ENCODE results near the gene FAM3C.
"Not testable (repeated sequence)": the region's sequence is repeated elsewhere in the genome, so short reads cannot be mapped to it uniquely, and the experiment has no call there.

The FAM3C gene

GRCh38 chr7:121395961-121396757 is at the start of gene FAM3C:
FAM3C (minus strand) TSS chr7:121396308; CDS start chr7:121382969, 13,339 bp downstream.
- Histone ChIP-seq H3K4me1 (peaks cover 8% of the 10 kb centered on the region), H3K9me3 (no peaks in the 10 kb centered on the region), H3K27me3 (ENCODE audit: low read depth) (no peaks in the 10 kb centered on the region), H3K4me3 (peak within 1 kb of the TSS; percentile 66), H3K36me3 (replicated peaks) (peaks cover 6% of the 10 kb centered on the region; the same call in 1 of the 2 replicates)
- peak; percentile 84 to 90 for DNase-seq (ENCODE audit: low spot score in 2 of 2)
- in situ Hi-C loops (cut with MboI; ENCODE audit: low sequenced_read_pairs): no loop called here

- no peak for DNase-seq (ENCODE audit: low spot score in 2 of 2)
- Histone ChIP-seq H3K4me3 (no peak overlapping the region), H3K9me3 (peaks cover 3% of the 10 kb centered on the region; the same call in 1 of the 2 replicates), H3K4me1 (peaks cover 9% of the 10 kb centered on the region), H3K36me3 (replicated peaks) (no peaks in the 10 kb centered on the region), H3K27me3 (ENCODE audit: low read depth) (no peaks in the 10 kb centered on the region)
- in situ Hi-C loops (cut with MboI; ENCODE audit: low sequenced_read_pairs): no loop called here
These were observed 46.7 kb upstream of the FAM3C start for GRCh38 chr7:121442845-121443244.

GRCh38 chr7:121440857-121441503 is 44.9 kb upstream of the FAM3C start:
- DNase-seq (ENCODE audit: low spot score in 2 of 2): no peak

GRCh38 chr7:121438043-121438955 is 42.2 kb upstream of the FAM3C start:
- H3K4me3 ChIP-seq; H3K9me3 ChIP-seq; in situ Hi-C loops (cut with MboI; ENCODE audit: low sequenced_read_pairs); H3K36me3 ChIP-seq (replicated peaks); H3K27me3 ChIP-seq (ENCODE audit: low read depth): not testable (repeated sequence)
- peak; percentile 50 to 95 for DNase-seq (ENCODE audit: low spot score in 2 of 2)
- peaks cover 10% of the 10 kb centered on the region for H3K4me1 ChIP-seq

More at GRCh38 chr7:121440857-121441503, 44.9 kb upstream of the FAM3C start:
- H3K9me3 ChIP-seq: peaks cover 3% of the 10 kb centered on the region; the same call in 1 of the 2 replicates
- H3K27me3 ChIP-seq (ENCODE audit: low read depth): no peaks in the 10 kb centered on the region
- no peaks in the 10 kb centered on the region for H3K36me3 ChIP-seq (replicated peaks)
- peaks cover 10% of the 10 kb centered on the region for H3K4me1 ChIP-seq
- in situ Hi-C loops (cut with MboI; ENCODE audit: low sequenced_read_pairs): no loop called here
- no peak overlapping the region for H3K4me3 ChIP-seq

- no peak overlapping the region for H3K4me3 ChIP-seq
- no peak for DNase-seq (ENCODE audit: low spot score in 2 of 2)
- peaks cover 10% of the 10 kb centered on the region for H3K4me1 ChIP-seq
- in situ Hi-C loops (cut with MboI; ENCODE audit: low sequenced_read_pairs): no loop called here
- peaks cover 3% of the 10 kb centered on the region; the same call in 1 of the 2 replicates for H3K9me3 ChIP-seq
- no peaks in the 10 kb centered on the region for H3K27me3 ChIP-seq (ENCODE audit: low read depth)
- H3K36me3 ChIP-seq (replicated peaks): no peaks in the 10 kb centered on the region
These were observed 41.4 kb upstream of the FAM3C start for GRCh38 chr7:121437470-121437869.

- no peaks in the 10 kb centered on the region for H3K27me3 ChIP-seq (ENCODE audit: low read depth)
- H3K9me3 ChIP-seq: peaks cover 3% of the 10 kb centered on the region; the same call in 1 of the 2 replicates
- in situ Hi-C loops (cut with MboI; ENCODE audit: low sequenced_read_pairs): no loop called here
- peak in 1 of 2 experiments; percentile 11 for DNase-seq (ENCODE audit: low spot score in 2 of 2)
- H3K4me3 ChIP-seq: no peak overlapping the region
- no peaks in the 10 kb centered on the region for H3K36me3 ChIP-seq (replicated peaks)
- H3K4me1 ChIP-seq: peaks cover 10% of the 10 kb centered on the region
These were observed 40.6 kb upstream of the FAM3C start for GRCh38 chr7:121436688-121437087.

- H3K4me3 ChIP-seq: no peak overlapping the region
- no peaks in the 10 kb centered on the region for H3K27me3 ChIP-seq (ENCODE audit: low read depth)
- no peaks in the 10 kb centered on the region for H3K36me3 ChIP-seq (replicated peaks)
- in situ Hi-C loops (cut with MboI; ENCODE audit: low sequenced_read_pairs): no loop called here
- DNase-seq (ENCODE audit: low spot score in 2 of 2): no peak
- peaks cover 3% of the 10 kb centered on the region; the same call in 1 of the 2 replicates for H3K9me3 ChIP-seq
- peaks cover 10% of the 10 kb centered on the region for H3K4me1 ChIP-seq
These were observed 40.0 kb upstream of the FAM3C start for GRCh38 chr7:121436136-121436535.

GRCh38 chr7:121433775-121434174 is 37.7 kb upstream of the FAM3C start:
- H3K4me1 ChIP-seq: peaks cover 9% of the 10 kb centered on the region
- no peaks in the 10 kb centered on the region for H3K36me3 ChIP-seq (replicated peaks)
- no peak overlapping the region for H3K4me3 ChIP-seq
- no peaks in the 10 kb centered on the region for H3K27me3 ChIP-seq (ENCODE audit: low read depth)
- in situ Hi-C loops (cut with MboI; ENCODE audit: low sequenced_read_pairs): no loop called here
- DNase-seq (ENCODE audit: low spot score in 2 of 2): no peak
- no peaks in the 10 kb centered on the region for H3K9me3 ChIP-seq

GRCh38 chr7:121432486-121432885 is 36.4 kb upstream of the FAM3C start:
- H3K27me3 ChIP-seq (ENCODE audit: low read depth); DNase-seq (ENCODE audit: low spot score in 2 of 2); H3K4me1 ChIP-seq; H3K4me3 ChIP-seq; H3K9me3 ChIP-seq; in situ Hi-C loops (cut with MboI; ENCODE audit: low sequenced_read_pairs); H3K36me3 ChIP-seq (replicated peaks): not testable (repeated sequence)

- no peak for DNase-seq (ENCODE audit: low spot score in 2 of 2)
- no peak overlapping the region for H3K4me3 ChIP-seq
- H3K4me1 ChIP-seq: no peaks in the 10 kb centered on the region
- H3K9me3 ChIP-seq: no peaks in the 10 kb centered on the region
- in situ Hi-C loops (cut with MboI; ENCODE audit: low sequenced_read_pairs): no loop called here
- no peaks in the 10 kb centered on the region for H3K27me3 ChIP-seq (ENCODE audit: low read depth)
- no peaks in the 10 kb centered on the region for H3K36me3 ChIP-seq (replicated peaks)
These were observed 35.9 kb upstream of the FAM3C start for GRCh38 chr7:121431996-121432395.

- no peak for DNase-seq (ENCODE audit: low spot score in 2 of 2)
- Histone ChIP-seq H3K9me3 (no peaks in the 10 kb centered on the region), H3K27me3 (ENCODE audit: low read depth) (no peaks in the 10 kb centered on the region), H3K4me1 (no peaks in the 10 kb centered on the region), H3K4me3 (no peak overlapping the region), H3K36me3 (replicated peaks) (no peaks in the 10 kb centered on the region)
- in situ Hi-C loops (cut with MboI; ENCODE audit: low sequenced_read_pairs): no loop called here
These were observed 35.4 kb upstream of the FAM3C start for GRCh38 chr7:121431389-121431995.

- DNase-seq (ENCODE audit: low spot score in 2 of 2): no peak
- H3K36me3 ChIP-seq (replicated peaks): no peaks in the 10 kb centered on the region
- H3K4me1 ChIP-seq: no peaks in the 10 kb centered on the region
- no peaks in the 10 kb centered on the region for H3K9me3 ChIP-seq
- no peaks in the 10 kb centered on the region for H3K27me3 ChIP-seq (ENCODE audit: low read depth)
- in situ Hi-C loops (cut with MboI; ENCODE audit: low sequenced_read_pairs): no loop called here
- no peak overlapping the region for H3K4me3 ChIP-seq
These were observed 34.5 kb upstream of the FAM3C start for GRCh38 chr7:121430558-121430957.

GRCh38 chr7:121429798-121430197 is 33.7 kb upstream of the FAM3C start:
- in situ Hi-C loops (cut with MboI; ENCODE audit: low sequenced_read_pairs): no loop called here
- Histone ChIP-seq H3K9me3 (no peaks in the 10 kb centered on the region), H3K4me3 (no peak overlapping the region), H3K36me3 (replicated peaks) (no peaks in the 10 kb centered on the region), H3K4me1 (no peaks in the 10 kb centered on the region), H3K27me3 (ENCODE audit: low read depth) (no peaks in the 10 kb centered on the region)
- DNase-seq (ENCODE audit: low spot score in 2 of 2): no peak

Measured in HAP-1 (cell line).